GM10266 (cell line): ENCODE results near the gene GLS.
"Not testable (repeated sequence)": the region's sequence is repeated elsewhere in the genome, so short reads cannot be mapped to it uniquely, and the experiment has no call there.

Experiments
- DNase-seq: peaks from one replicate; pipeline ENCODE4 v3.0.0; 2012; ENCODE audit errors: extremely low spot score
- CTCF ChIP-seq: IDR thresholded peaks from 2 replicates; pipeline ENCODE4 v1.5.1; 2012; ENCODE audit warnings: mild to moderate bottlenecking, low read depth; ENCODE audit not compliant: control insufficient read depth, insufficient read depth; ENCODE audit errors: missing control alignments

Gene GLS

GRCh38 chr2:190858817-190859216 lies 21.8 kb upstream of the GLS start:
- no peak for DNase-seq

DNA sequence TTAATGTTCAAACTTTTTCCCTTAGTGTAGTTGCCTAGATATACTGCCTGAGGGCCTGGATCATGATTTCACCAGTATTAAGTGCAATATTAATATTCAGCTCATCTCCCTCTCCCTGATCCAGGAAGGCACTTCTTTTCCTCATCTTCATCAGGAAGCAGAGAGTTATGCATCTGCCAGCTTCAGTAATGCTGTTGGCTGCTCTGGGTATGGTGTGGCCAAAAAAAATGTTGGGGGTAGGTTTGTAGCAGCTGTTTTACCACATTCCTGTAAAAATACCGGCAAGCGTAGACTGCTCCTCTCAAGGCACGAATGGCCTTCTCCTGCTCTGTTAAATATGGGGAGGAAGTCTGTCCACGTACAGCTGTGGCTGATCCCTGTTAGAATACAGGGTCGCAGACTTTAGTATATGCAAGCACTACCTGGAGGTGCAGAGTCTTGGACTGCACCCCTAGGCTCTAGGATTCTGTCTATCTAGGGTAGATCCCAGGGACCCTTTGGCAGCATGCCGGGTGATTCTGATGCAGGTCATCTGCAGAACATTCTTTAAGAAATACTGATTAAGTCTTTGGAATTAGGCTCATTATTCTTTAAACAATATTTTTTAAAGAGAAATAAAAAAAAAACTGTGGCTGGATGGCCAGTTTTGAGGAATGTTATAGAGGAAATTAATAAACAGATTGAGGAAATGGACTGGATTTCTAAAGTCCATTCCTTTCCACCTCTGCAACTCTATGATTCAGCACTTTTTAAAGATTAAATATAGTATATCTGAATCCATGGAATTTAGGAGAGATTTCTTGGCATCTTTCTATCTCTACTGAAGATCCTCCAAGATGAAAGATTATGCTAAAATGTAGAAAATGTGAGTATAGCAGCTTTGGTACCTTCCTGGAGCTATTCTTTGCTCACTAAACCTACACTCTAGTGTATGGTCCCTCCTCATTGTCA lies 21.0 kb upstream of the GLS start:
- no peak for TF ChIP-seq CTCF

More at GRCh38 chr2:190858817-190859216, 21.8 kb upstream of the GLS start:
- TF ChIP-seq CTCF, result no peak

DNA sequence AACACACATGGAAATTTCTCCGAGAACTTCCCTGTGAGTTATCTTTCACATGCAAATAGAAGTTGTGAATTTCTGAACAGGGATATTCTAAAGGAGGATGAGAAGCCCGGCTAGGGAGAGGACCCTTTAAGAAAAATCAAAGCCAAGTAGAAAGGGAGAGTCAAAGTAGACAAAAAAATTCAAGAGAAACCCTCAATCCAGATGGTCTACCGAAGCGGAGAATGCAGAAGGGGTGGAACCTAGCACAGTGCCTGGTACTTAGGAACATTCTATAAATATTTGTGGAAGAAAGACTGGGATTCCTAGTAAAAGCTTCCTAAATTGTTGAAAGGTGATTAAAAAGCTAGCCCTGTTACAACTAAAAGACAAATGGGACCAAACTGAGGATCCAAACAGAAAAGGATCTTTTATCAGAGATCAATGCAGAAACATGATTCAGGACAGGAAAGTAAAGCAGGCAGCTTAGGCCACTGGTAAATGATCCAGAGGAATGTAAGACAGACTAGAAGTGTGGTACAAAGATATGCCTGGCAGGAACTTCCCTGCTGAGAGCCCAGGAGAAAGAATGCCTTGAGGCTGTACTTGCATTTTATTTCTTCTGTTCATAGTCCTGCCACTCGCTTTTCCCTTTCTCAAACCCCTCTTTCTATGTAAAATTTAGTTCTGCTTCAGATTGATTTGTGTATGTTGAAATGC lies 19.5 kb upstream of the GLS start:
- no peak for TF ChIP-seq CTCF
- DNase-seq, result no peak

More for the DNA sequence above, 21.0 kb upstream of the GLS start:
- DNase-seq, result no peak

DNA sequence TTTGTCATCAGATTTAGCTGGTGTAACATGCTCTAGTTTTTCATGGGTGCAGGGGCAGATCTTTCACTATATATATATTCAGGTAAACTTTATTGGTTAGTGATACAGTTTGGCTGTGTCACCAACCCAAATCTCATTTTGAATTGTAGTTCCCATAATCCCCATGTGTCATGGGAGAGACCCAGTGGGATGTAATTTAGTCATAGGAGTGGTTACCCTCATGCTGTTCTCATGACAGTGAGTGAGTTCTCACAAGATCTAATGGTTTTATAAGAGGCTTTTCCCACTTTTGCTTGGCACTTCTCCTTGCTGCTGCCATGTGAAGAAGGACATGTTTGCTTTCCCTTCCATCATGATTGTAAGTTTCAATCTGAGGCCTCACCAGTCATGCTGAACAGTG lies 18.5 kb upstream of the GLS start:
- DNase-seq, result not testable (repeated sequence)

- TF ChIP-seq CTCF, result no peak
- DNase-seq, result no peak
Measured at GRCh38 chr2:190862571-190862991, 18.0 kb upstream of the GLS start.

GRCh38 chr2:190863946-190864345 lies 16.7 kb upstream of the GLS start:
- no peak for TF ChIP-seq CTCF
- DNase-seq, result no peak

- TF ChIP-seq CTCF, result no peak
- no peak for DNase-seq
Measured at GRCh38 chr2:190864375-190864774, 16.2 kb upstream of the GLS start.
